ENCODE measurements around the gene NEU2.

The NEU2 gene

GRCh38 chr2:233040571-233040970, 8.1 kb downstream of the NEU2 start:
- no peak overlapping the region for H3K4me2 ChIP-seq (ENCODE audit: low read length)
- no peak overlapping the region for H2AFZ ChIP-seq
- H3K9ac ChIP-seq: no peak overlapping the region
- no peak overlapping the region for H3K27ac ChIP-seq
- no peaks in the 10 kb centered on the region for H3K9me3 ChIP-seq (ENCODE audit: control insufficient read depth, low read length)
- no peaks in the 10 kb centered on the region for H3K79me2 ChIP-seq
- H3K4me3 ChIP-seq (ENCODE audit: low read depth, low read length): no peak overlapping the region
- H3K36me3 ChIP-seq (ENCODE audit: control insufficient read depth, insufficient read depth, low read length): no peaks in the 10 kb centered on the region
- no peaks in the 10 kb centered on the region for H3K4me1 ChIP-seq
- TF ChIP-seq, protein P1, sequence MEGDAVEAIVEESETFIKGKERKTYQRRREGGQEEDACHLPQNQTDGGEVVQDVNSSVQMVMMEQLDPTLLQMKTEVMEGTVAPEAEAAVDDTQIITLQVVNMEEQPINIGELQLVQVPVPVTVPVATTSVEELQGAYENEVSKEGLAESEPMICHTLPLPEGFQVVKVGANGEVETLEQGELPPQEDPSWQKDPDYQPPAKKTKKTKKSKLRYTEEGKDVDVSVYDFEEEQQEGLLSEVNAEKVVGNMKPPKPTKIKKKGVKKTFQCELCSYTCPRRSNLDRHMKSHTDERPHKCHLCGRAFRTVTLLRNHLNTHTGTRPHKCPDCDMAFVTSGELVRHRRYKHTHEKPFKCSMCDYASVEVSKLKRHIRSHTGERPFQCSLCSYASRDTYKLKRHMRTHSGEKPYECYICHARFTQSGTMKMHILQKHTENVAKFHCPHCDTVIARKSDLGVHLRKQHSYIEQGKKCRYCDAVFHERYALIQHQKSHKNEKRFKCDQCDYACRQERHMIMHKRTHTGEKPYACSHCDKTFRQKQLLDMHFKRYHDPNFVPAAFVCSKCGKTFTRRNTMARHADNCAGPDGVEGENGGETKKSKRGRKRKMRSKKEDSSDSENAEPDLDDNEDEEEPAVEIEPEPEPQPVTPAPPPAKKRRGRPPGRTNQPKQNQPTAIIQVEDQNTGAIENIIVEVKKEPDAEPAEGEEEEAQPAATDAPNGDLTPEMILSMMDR (IDR thresholded peaks at IDR 0.05): no peak
- H3K27me3 ChIP-seq (ENCODE audit: control insufficient read depth, insufficient read depth, low read length): no peaks in the 10 kb centered on the region

GRCh38 chr2:233041722-233042323, 9.4 kb downstream of the NEU2 start:
- Histone ChIP-seq H3K4me3 (ENCODE audit: low read depth, low read length) (no peak overlapping the region), H3K9ac (no peak overlapping the region), H3K27ac (no peak overlapping the region), H3K4me2 (ENCODE audit: low read length) (no peak overlapping the region), H3K79me2 (no peaks in the 10 kb centered on the region), H3K27me3 (ENCODE audit: control insufficient read depth, insufficient read depth, low read length) (no peaks in the 10 kb centered on the region), H3K4me1 (no peaks in the 10 kb centered on the region), H3K36me3 (ENCODE audit: control insufficient read depth, insufficient read depth, low read length) (no peaks in the 10 kb centered on the region), H2AFZ (no peak overlapping the region), H3K9me3 (ENCODE audit: control insufficient read depth, low read length) (no peaks in the 10 kb centered on the region)
- TF ChIP-seq, protein P1 (IDR thresholded peaks at IDR 0.05): no peak

GRCh38 chr2:233042549-233042948, 10.1 kb downstream of the NEU2 start:
- H2AFZ ChIP-seq: no peak overlapping the region
- H3K9me3 ChIP-seq (ENCODE audit: control insufficient read depth, low read length): no peaks in the 10 kb centered on the region
- no peak overlapping the region for H3K9ac ChIP-seq
- H3K27me3 ChIP-seq (ENCODE audit: control insufficient read depth, insufficient read depth, low read length): no peaks in the 10 kb centered on the region
- no peak overlapping the region for H3K27ac ChIP-seq
- no peaks in the 10 kb centered on the region for H3K79me2 ChIP-seq
- H3K4me1 ChIP-seq: no peaks in the 10 kb centered on the region
- H3K36me3 ChIP-seq (ENCODE audit: control insufficient read depth, insufficient read depth, low read length): no peaks in the 10 kb centered on the region
- no peak overlapping the region for H3K4me3 ChIP-seq (ENCODE audit: low read depth, low read length)
- no peak overlapping the region for H3K4me2 ChIP-seq (ENCODE audit: low read length)
- TF ChIP-seq, protein P1 (IDR thresholded peaks at IDR 0.05): no peak

- Histone ChIP-seq H3K4me3 (ENCODE audit: low read depth, low read length) (no peak overlapping the region), H3K4me1 (no peaks in the 10 kb centered on the region), H3K27me3 (ENCODE audit: control insufficient read depth, insufficient read depth, low read length) (no peaks in the 10 kb centered on the region), H3K9me3 (ENCODE audit: control insufficient read depth, low read length) (no peaks in the 10 kb centered on the region), H3K27ac (no peak overlapping the region), H3K36me3 (ENCODE audit: control insufficient read depth, insufficient read depth, low read length) (no peaks in the 10 kb centered on the region), H3K9ac (no peak overlapping the region), H3K4me2 (ENCODE audit: low read length) (no peak overlapping the region), H3K79me2 (no peaks in the 10 kb centered on the region), H2AFZ (no peak overlapping the region)
- TF ChIP-seq, protein P1 (IDR thresholded peaks at IDR 0.05): no peak
These were observed 12.6 kb downstream of the NEU2 start for GRCh38 chr2:233044974-233045605.

GRCh38 chr2:233047206-233047605, 14.7 kb downstream of the NEU2 start:
- Histone ChIP-seq H2AFZ (no peak overlapping the region), H3K4me2 (ENCODE audit: low read length) (no peak overlapping the region), H3K9ac (no peak overlapping the region), H3K4me3 (ENCODE audit: low read depth, low read length) (no peak overlapping the region), H3K27me3 (ENCODE audit: control insufficient read depth, insufficient read depth, low read length) (no peaks in the 10 kb centered on the region), H3K27ac (no peak overlapping the region), H3K4me1 (no peaks in the 10 kb centered on the region), H3K36me3 (ENCODE audit: control insufficient read depth, insufficient read depth, low read length) (no peaks in the 10 kb centered on the region), H3K9me3 (ENCODE audit: control insufficient read depth, low read length) (no peaks in the 10 kb centered on the region), H3K79me2 (no peaks in the 10 kb centered on the region)
- TF ChIP-seq, protein P1 (IDR thresholded peaks at IDR 0.05): no peak

Measured in parathyroid adenoma (tissue), 2 donors.